GM23338 (cell line): ENCODE data around the gene ZBTB20. TPM values are rescaled to one million over a fixed set of nuclear protein-coding genes. Genes with fewer than 3 reads are reported as not detected.

ENCODE experiments used
- ATAC-seq: fragments of 200-7000 bp; cut with Tn5 transposase; 3 replicates; pipeline ENCODE4 v1.9.1; 2020
- DNase-seq: peaks from one replicate; pipeline ENCODE4 v3.0.0-alpha.2; 2015; ENCODE audit warnings: low spot score
- H2AFZ ChIP-seq: fragments of 200-600 bp; sonication (generic); 2 replicates; pipeline ENCODE4 v1.8.0; 2016; ENCODE audit warnings: antibody characterized with exemption, mild to moderate bottlenecking, moderate library complexity
- H3F3A ChIP-seq: fragments of 200-600 bp; sonication (generic); replicated peaks from 2 replicates; pipeline ENCODE4 v1.8.0; 2017; ENCODE audit warnings: antibody characterized with exemption, mixed run types, low read depth
- H3K27ac ChIP-seq: fragments of 200-600 bp; sonication (generic); 2 replicates; pipeline ENCODE4 v1.6.1; 2016; ENCODE audit warnings: low read depth
- H3K27me3 ChIP-seq: fragments of 200-600 bp; sonication (generic); 2 replicates; pipeline ENCODE4 v1.8.0; 2016; ENCODE audit warnings: mild to moderate bottlenecking, mixed run types, moderate library complexity; ENCODE audit not compliant: insufficient read depth
- H3K36me3 ChIP-seq: fragments of 200-600 bp; sonication (generic); 2 replicates; pipeline ENCODE4 v1.8.0; 2016; ENCODE audit warnings: mild to moderate bottlenecking; ENCODE audit not compliant: insufficient read depth
- H3K4me1 ChIP-seq: fragments of 200-600 bp; sonication (generic); 2 replicates; pipeline ENCODE4 v1.8.0; 2016; ENCODE audit warnings: mild to moderate bottlenecking, moderate library complexity; ENCODE audit not compliant: insufficient read depth
- H3K4me2 ChIP-seq: fragments of 200-600 bp; sonication (generic); 2 replicates; pipeline ENCODE4 v1.7.1; 2017; ENCODE audit warnings: mixed run types
- H3K4me3 ChIP-seq: fragments of 200-600 bp; sonication (generic); 2 replicates; pipeline ENCODE4 v1.6.1; 2016; ENCODE audit warnings: mixed run types
- H3K79me2 ChIP-seq: fragments of 200-600 bp; sonication (generic); replicated peaks from 2 replicates; pipeline ENCODE4 v1.8.0; 2017; ENCODE audit warnings: mild to moderate bottlenecking; ENCODE audit not compliant: insufficient read depth
- H3K9me2 ChIP-seq: fragments of 200-600 bp; sonication (generic); 2 replicates; pipeline ENCODE4 v1.8.0; 2017; ENCODE audit not compliant: insufficient read depth
- H4K20me1 ChIP-seq: fragments of 200-600 bp; sonication (generic); replicated peaks from 2 replicates; pipeline ENCODE4 v1.8.0; 2017; ENCODE audit warnings: mild to moderate bottlenecking; ENCODE audit not compliant: insufficient read depth
- H3K27ac Mint-ChIP-seq: 2 replicates; pipeline ENCODE4 v1.8.0; 2020; ENCODE audit warnings: inconsistent platforms, mild to moderate bottlenecking, moderate library complexity, mixed read lengths
- H3K27me3 Mint-ChIP-seq: 3 replicates; pipeline ENCODE4 v1.8.0; 2022; ENCODE audit warnings: low read depth, mild to moderate bottlenecking, moderate library complexity, mixed read lengths, inconsistent platforms; ENCODE audit not compliant: insufficient read depth, poor library complexity
- H3K36me3 Mint-ChIP-seq: 3 replicates; pipeline ENCODE4 v1.8.0; 2021; ENCODE audit warnings: low read depth, mild to moderate bottlenecking, inconsistent platforms, moderate library complexity, mixed read lengths
- H3K4me1 Mint-ChIP-seq: 3 replicates; pipeline ENCODE4 v1.8.0; 2020; ENCODE audit warnings: mild to moderate bottlenecking, inconsistent platforms, mixed read lengths
- H3K4me3 Mint-ChIP-seq: 3 replicates; pipeline ENCODE4 v1.8.0; 2021; ENCODE audit warnings: moderate library complexity, mild to moderate bottlenecking, inconsistent platforms, mixed read lengths
- H3K9me3 Mint-ChIP-seq: 3 replicates; pipeline ENCODE4 v1.8.0; 2020; ENCODE audit warnings: moderate library complexity, mild to moderate bottlenecking, inconsistent platforms, mixed read lengths
- CREB1 ChIP-seq: fragments of 250-450 bp; sonication (Bioruptor Pico); IDR thresholded peaks from 2 replicates; pipeline ENCODE4 v1.5.0; 2020; ENCODE audit warnings: low read depth, mild to moderate bottlenecking, moderate library complexity
- EZH2 ChIP-seq: fragments of 200-600 bp; sonication (generic); IDR thresholded peaks from one replicate; pipeline ENCODE4 v1.8.0; 2017; ENCODE audit warnings: antibody characterized with exemption, mild to moderate bottlenecking, low read depth; ENCODE audit not compliant: unreplicated experiment
- EZH2phosphoT487 ChIP-seq: fragments of 200-600 bp; sonication (generic); IDR thresholded peaks from one replicate; pipeline ENCODE4 v1.8.1; 2018; ENCODE audit warnings: antibody characterized with exemption; ENCODE audit not compliant: unreplicated experiment
- JUNB ChIP-seq: IDR thresholded peaks from one replicate; pipeline ENCODE4 v1.6.1; 2016; ENCODE audit warnings: antibody characterized with exemption; ENCODE audit not compliant: unreplicated experiment
- NANOG ChIP-seq: IDR thresholded peaks from 2 replicates; pipeline ENCODE4 v1.6.1; 2016; ENCODE audit warnings: antibody characterized with exemption, borderline replicate concordance
- POLR2AphosphoS5 ChIP-seq: IDR thresholded peaks from 2 replicates; pipeline ENCODE4 v1.6.1; 2016; ENCODE audit warnings: antibody characterized with exemption, low read depth
- STAT1 ChIP-seq: IDR thresholded peaks from one replicate; pipeline ENCODE4 v1.6.1; 2016; ENCODE audit warnings: antibody characterized with exemption; ENCODE audit not compliant: unreplicated experiment
- ZNF114 ChIP-seq: fragments of 250-450 bp; sonication (Bioruptor Pico); IDR thresholded peaks from 2 replicates; pipeline ENCODE4 v1.5.0; 2020; ENCODE audit warnings: mild to moderate bottlenecking, moderate library complexity
- ZNF331 ChIP-seq: fragments of 250-450 bp; sonication (Bioruptor Pico); IDR thresholded peaks from 2 replicates; pipeline ENCODE4 v1.5.0; 2020; ENCODE audit warnings: low read depth, mild to moderate bottlenecking, moderate library complexity
- ZNF462 ChIP-seq: fragments of 250-450 bp; sonication (Bioruptor Pico); IDR thresholded peaks from 2 replicates; pipeline ENCODE4 v1.5.0; 2020; ENCODE audit warnings: mild to moderate bottlenecking, moderate library complexity
- polyA plus RNA-seq: library from polyadenylated mRNA; unstranded; fragments of >200 nt; fragmentation: Nextera tagmentation; extraction: Ambion mirVana; gene quantifications from 2 replicates; pipeline ENCODE4 v1.2.1, GENCODE V29; 2016
- total RNA-seq: library from RNA; depleted of rRNA; stranded (reverse); fragments of >200 nt; shearing (Covaris generic); gene quantifications from 2 replicates; pipeline ENCODE4 v1.2.3, GENCODE V29; 2014
- TF ChIP-seq, protein P1 (sequence below), 2 experiments: fragments of 200-600 bp in 1 of 2; sonication (generic) in 1 of 2; conservative IDR thresholded peaks; 2 replicates each; pipeline versions ENCODE4 v1.5.1 to v1.6.1; 2016 to 2017; ENCODE audit warnings: antibody characterized with exemption in 2 of 2, low read depth in 2 of 2, mild to moderate bottlenecking in 2 of 2, moderate library complexity in 1 of 2
- TF ChIP-seq, protein P2 (sequence below): IDR thresholded peaks from one replicate; pipeline ENCODE4 v1.6.1; 2018; ENCODE audit warnings: antibody characterized with exemption; ENCODE audit not compliant: unreplicated experiment
- TF ChIP-seq, protein P3 (sequence below): IDR thresholded peaks from 2 replicates; pipeline ENCODE4 v1.6.1; 2016; ENCODE audit warnings: antibody characterized with exemption

Gene ZBTB20
- total and polyA plus RNA-seq, 2 experiments from 2014 or later, result 2.0 to 3.3 TPM

GRCh38 chr3:114596147-114596546 is 550.9 kb downstream of the ZBTB20 start:
- Histone ChIP-seq H3K36me3 (no peaks in the 10 kb centered on the region), H3K4me1 (no peaks in the 10 kb centered on the region), H3K79me2 (no peaks in the 10 kb centered on the region), H3K27ac (no peak overlapping the region), H2AFZ (no peak overlapping the region), H4K20me1 (no peaks in the 10 kb centered on the region), H3K27me3 (no peaks in the 10 kb centered on the region), H3K9me2 (no peaks in the 10 kb centered on the region), H3F3A (no peaks in the 10 kb centered on the region), H3K4me3 (no peak overlapping the region), H3K4me2 (no peak overlapping the region)
- Mint-ChIP-seq H3K27ac (no peak overlapping the region), H3K36me3 (no peaks in the 10 kb centered on the region), H3K27me3 (no peaks in the 10 kb centered on the region), H3K4me3 (no peak overlapping the region), H3K4me1 (no peaks in the 10 kb centered on the region; the same call in 2 of the 3 replicates), H3K9me3 (no peaks in the 10 kb centered on the region)
- ATAC-seq (no peak), DNase-seq (no peak)
- TF ChIP-seq, protein P1, sequence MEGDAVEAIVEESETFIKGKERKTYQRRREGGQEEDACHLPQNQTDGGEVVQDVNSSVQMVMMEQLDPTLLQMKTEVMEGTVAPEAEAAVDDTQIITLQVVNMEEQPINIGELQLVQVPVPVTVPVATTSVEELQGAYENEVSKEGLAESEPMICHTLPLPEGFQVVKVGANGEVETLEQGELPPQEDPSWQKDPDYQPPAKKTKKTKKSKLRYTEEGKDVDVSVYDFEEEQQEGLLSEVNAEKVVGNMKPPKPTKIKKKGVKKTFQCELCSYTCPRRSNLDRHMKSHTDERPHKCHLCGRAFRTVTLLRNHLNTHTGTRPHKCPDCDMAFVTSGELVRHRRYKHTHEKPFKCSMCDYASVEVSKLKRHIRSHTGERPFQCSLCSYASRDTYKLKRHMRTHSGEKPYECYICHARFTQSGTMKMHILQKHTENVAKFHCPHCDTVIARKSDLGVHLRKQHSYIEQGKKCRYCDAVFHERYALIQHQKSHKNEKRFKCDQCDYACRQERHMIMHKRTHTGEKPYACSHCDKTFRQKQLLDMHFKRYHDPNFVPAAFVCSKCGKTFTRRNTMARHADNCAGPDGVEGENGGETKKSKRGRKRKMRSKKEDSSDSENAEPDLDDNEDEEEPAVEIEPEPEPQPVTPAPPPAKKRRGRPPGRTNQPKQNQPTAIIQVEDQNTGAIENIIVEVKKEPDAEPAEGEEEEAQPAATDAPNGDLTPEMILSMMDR (conservative IDR thresholded peaks at IDR 0.05; ENCODE audit: low read depth in 2 of 2), result no peak
- TF ChIP-seq EZH2phosphoT487 (no peak), POLR2AphosphoS5 (no peak), STAT1 (no peak), ZNF114 (CRISPR knock-in tag) (no peak), ZNF462 (no peak), EZH2 (no peak), NANOG (no peak), JUNB (no peak), CREB1 (CRISPR knock-in tag) (no peak), ZNF331 (CRISPR knock-in tag) (no peak)
- TF ChIP-seq, protein P2, sequence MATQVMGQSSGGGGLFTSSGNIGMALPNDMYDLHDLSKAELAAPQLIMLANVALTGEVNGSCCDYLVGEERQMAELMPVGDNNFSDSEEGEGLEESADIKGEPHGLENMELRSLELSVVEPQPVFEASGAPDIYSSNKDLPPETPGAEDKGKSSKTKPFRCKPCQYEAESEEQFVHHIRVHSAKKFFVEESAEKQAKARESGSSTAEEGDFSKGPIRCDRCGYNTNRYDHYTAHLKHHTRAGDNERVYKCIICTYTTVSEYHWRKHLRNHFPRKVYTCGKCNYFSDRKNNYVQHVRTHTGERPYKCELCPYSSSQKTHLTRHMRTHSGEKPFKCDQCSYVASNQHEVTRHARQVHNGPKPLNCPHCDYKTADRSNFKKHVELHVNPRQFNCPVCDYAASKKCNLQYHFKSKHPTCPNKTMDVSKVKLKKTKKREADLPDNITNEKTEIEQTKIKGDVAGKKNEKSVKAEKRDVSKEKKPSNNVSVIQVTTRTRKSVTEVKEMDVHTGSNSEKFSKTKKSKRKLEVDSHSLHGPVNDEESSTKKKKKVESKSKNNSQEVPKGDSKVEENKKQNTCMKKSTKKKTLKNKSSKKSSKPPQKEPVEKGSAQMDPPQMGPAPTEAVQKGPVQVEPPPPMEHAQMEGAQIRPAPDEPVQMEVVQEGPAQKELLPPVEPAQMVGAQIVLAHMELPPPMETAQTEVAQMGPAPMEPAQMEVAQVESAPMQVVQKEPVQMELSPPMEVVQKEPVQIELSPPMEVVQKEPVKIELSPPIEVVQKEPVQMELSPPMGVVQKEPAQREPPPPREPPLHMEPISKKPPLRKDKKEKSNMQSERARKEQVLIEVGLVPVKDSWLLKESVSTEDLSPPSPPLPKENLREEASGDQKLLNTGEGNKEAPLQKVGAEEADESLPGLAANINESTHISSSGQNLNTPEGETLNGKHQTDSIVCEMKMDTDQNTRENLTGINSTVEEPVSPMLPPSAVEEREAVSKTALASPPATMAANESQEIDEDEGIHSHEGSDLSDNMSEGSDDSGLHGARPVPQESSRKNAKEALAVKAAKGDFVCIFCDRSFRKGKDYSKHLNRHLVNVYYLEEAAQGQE, result no peak
- TF ChIP-seq, protein P3, sequence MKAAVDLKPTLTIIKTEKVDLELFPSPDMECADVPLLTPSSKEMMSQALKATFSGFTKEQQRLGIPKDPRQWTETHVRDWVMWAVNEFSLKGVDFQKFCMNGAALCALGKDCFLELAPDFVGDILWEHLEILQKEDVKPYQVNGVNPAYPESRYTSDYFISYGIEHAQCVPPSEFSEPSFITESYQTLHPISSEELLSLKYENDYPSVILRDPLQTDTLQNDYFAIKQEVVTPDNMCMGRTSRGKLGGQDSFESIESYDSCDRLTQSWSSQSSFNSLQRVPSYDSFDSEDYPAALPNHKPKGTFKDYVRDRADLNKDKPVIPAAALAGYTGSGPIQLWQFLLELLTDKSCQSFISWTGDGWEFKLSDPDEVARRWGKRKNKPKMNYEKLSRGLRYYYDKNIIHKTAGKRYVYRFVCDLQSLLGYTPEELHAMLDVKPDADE, result no peak
